HG02759 (cell line): ENCODE results near the gene PBOV1.

Source experiments
- ATAC-seq: cut with Tn5 transposase; IDR thresholded peaks from one replicate; pipeline ENCODE4 v1.9.1; 2021; ENCODE audit warnings: mild to moderate bottlenecking, moderate library complexity; ENCODE audit not compliant: unreplicated experiment

Gene PBOV1

DNA sequence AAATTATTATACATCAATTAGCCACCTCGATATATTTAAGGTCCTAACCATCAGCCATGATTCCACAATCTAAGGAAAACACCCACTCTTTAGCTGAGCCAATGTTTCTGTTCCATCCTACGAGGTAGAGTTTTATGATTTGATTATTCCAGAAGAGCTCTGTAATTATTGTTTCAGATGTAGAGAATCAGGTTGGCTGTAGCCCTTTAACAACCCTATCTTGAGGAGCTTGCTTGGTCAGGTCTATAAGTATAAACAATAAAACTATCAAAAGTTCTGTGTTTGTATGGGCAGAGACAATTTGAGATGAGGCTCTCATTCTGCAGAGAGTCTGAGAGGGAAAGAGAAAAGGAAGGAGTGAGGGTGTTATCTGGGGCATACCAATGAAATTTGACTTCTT lies at the start of gene PBOV1:
PBOV1 (minus strand) TSS at position 43 of the 400 bp plus-strand sequence. CDS start 96 bp downstream, outside the sequence.
- ATAC-seq = no peak

- ATAC-seq = no peak
Measured at GRCh38 chr6:138266095-138266494, 47.8 kb upstream of the PBOV1 start.

- ATAC-seq = no peak
Measured at GRCh38 chr6:138264372-138264880, 46.1 kb upstream of the PBOV1 start.

DNA sequence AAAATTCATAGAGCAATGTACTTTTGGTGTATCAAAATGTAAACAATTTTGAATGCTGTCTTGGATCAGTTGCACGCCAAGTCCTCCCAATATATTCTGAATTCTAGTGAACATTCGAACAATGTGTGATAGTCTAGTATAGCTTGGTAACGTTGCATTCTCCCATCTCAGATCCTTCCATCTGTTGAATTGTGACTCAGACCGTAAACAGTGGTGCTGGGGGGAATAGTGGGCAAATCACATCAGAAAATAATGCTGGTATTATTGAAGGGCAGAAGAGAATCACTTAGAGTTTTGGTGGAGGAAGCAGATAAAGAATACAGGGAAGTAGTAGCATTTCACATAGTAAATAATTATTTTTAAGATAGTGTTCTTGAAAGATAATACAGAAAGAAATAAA lies 45.7 kb upstream of the PBOV1 start:
- no peak for ATAC-seq

DNA sequence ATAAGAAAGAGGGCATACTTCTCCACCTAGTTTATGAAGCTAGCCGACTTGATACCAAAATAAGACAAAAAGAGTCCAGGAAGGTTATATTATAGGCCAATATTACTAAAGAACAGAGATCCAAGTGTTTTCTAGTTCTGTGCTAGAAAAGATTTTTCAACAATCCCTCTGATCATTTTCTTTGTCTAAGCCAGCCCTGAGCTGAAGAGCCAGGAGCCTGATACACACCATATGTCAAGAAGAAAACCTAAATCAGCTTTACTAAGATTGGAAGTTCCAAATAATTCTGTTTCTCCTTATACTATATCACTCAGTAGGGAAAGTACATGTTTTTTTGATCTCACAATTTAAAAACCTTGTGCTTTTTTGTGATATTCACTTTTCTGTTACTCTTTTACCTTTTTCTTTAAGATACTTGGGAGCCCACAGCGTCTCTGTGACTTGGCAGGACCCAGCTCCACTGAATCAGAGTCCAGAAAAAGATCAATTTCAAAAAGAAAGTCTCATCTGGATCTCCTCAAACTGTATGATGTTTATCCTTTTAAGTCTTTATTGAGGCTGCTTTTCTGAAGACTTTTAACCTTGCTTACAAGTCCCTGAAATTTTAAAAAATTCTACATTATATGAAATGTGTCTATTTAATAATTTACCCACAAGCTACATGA lies 43.0 kb upstream of the PBOV1 start:
- no peak for ATAC-seq

- ATAC-seq = no peak
Measured at GRCh38 chr6:138258991-138259390, 40.7 kb upstream of the PBOV1 start.

DNA sequence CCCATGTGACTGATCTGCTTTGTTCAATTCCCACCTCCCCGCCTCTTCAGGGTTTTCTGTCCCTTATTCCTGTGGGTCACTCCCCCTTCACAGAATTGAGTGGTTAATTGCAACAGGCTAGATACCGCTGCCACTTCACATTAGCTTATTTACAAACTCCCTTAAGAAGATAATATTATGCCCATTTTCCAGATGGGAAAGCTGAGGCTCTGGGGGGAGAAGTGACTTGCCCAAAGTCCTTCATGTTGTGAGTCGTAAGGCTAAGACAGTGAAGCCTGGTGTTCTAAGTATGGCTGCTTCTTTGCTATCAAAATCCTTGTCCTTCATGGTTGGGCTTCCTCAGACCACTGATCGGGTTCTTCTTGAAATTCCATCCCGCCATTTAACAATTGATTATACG lies 39.9 kb upstream of the PBOV1 start:
- ATAC-seq = no peak

- no peak for ATAC-seq
Measured at GRCh38 chr6:138257638-138258040, 39.3 kb upstream of the PBOV1 start.

DNA sequence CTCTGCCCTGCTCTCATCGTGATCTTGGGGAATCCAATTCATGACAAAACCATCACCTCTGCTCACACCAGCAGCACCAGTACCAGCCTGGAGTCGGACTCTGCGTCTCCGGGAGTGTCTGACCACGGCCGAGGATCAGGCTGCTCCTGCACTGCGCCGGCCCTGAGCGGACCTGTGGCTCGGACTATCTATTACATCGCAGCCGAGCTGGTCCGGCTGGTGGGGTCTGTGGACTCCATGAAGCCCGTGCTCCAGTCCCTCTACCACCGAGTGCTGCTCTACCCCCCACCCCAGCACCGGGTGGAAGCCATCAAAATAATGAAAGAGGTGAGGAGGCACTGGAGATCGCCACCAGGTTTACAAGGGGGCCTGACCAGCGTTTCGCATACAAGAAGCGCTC lies 37.2 kb upstream of the PBOV1 start:
- no peak for ATAC-seq

DNA sequence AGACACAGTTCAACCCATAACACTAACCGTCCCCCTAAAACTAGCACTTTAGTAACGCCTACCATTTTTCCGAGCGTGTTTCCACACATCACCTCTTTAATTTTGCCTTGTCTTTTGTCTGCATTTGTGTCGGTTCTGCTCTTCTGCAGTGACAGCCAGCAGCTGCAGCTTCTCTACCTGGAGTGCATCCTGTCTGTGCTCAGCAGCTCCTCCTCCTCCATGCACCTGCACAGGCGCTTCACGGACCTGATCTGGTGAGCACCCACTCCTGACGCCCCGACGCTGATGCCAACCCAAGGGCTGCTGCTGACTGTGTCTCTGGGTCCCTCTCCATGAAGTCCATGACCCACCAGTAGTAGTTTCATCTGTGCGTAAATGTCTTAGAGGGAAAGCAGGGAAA lies 35.4 kb upstream of the PBOV1 start:
- no peak for ATAC-seq

- ATAC-seq = no peak
Measured at GRCh38 chr6:138250513-138251247, 32.4 kb upstream of the PBOV1 start.

GRCh38 chr6:138250053-138250452 lies 31.8 kb upstream of the PBOV1 start:
- ATAC-seq = no peak

DNA sequence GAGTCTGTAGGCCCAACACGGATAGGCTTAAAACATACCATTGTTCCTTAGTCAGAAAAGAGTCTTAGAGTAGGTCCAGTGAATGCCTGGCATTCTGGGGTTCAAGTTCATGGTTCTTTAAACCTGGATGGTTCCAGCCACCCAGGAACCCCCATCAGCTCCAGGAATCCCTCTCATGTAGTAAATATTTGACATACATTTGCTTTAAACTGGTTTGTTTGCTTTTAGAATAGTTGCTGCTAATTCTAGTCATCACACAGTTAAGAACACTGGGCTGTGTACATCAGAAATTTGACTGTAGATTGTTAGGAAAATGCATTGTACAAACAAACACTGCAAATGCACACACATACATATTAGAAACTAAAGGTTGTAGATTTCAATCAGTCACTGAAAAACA lies 30.6 kb upstream of the PBOV1 start:
- no peak for ATAC-seq

GRCh38 chr6:138248011-138248410 lies 29.7 kb upstream of the PBOV1 start:
- no peak for ATAC-seq

DNA sequence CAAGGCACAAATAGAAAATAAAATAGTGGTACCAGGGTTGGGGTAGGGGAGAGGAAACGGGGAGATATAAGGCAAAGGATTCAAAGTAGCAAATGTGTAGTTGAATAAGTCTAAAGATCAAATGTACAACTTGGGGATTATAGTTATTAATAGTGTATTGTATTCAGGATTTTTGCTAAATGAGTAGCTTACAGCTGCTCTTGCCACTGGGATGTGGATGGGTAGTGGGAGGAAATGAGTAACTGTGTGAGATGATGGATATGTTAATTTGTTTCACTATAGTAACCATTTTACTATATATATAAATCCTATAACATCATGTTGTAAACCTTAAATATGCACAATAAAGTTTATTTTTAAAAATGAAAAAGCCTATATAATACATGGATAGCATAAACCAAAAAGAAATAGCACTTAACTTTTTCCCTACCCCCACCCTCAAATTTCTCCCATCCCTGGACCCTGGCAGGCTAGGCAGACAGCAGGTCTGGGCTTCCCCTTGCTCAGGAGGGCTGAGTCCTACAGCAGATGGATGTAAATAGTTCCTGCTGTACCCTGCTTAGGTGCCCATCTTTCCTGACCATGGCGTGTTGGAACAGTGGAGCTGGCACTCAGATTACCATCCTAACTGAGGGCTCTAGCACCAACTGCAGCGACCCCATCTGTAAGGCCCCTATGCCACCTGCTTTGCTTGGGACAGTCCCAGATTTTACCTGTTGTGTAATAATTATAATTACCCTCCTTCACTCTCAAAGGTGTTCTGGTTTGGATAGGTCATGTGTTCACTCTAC lies 28.6 kb upstream of the PBOV1 start:
- no peak for ATAC-seq

- ATAC-seq = no peak
Measured at GRCh38 chr6:138245751-138246150, 27.5 kb upstream of the PBOV1 start.

DNA sequence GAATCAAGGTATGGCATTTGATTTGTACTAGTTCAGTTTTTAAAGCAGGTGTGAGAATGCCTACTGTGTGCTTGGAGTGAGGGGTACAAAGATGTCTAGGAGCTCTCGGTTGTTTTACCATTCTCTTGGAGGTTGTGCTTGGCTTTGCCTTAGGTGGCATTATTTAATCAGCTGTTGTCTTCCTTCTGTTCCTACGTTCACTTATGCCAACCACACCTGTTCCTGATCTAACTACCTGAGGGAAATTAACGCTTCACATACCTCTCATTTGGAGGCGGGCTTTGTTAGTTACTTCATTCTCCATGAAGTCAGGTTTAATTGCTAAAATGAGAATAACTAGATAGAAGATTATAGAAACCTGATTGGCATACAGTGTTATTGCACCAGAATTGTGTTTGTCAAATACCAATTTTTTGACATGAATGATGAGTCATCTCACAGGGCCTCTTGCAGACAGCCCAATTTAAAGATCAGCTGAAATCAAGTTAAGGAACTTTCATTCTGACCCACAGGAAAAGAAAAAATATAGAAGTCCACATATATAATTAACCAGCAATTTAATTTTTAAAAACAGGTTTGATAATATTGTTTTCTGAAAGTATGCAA lies 24.8 kb upstream of the PBOV1 start:
- no peak for ATAC-seq

DNA sequence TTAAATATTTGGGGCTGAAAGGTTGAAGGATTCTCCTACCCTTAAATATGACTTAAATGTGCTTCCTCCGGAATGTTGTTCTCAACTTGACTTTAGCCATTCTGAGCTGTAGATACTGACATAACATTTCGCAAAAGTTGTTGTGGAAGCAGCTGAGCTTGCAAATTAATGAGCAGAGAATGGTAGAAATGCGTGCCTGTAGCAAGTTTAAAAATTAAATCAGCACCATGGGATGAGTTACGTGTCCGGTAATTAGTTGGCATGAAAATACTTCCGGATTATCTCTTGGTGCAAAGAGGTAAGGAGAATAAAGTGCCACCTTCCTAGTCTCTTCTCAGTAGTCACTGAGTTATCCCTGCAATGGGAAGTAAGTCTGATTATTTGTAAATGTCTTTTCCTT lies 23.6 kb upstream of the PBOV1 start:
- ATAC-seq = no peak

GRCh38 chr6:138241381-138241780 lies 23.1 kb upstream of the PBOV1 start:
- no peak for ATAC-seq

- ATAC-seq = no peak
Measured at GRCh38 chr6:138240476-138241245, 22.4 kb upstream of the PBOV1 start.
